A673 (cell line): ENCODE data around the gene ZNF638. TPM values are rescaled to one million over a fixed set of nuclear protein-coding genes. Genes with fewer than 3 reads are reported as not detected.

ENCODE experiments used
- BruUV-seq: library from RNA; stranded (reverse); fragments of 400-500 nt; replicated peaks from 2 replicates; lab custom pipeline; 2021; lab: Mats Ljungman, UMichigan
- CTCF ChIA-PET: fragments of 300-600 bp; sonication (Branson Sonifier 250); formaldehyde crosslinking; loops from one replicate; lab custom pipeline; 2022; ENCODE audit warnings: antibody characterized with exemption; lab: Charles Lee
- POLR2A ChIA-PET: fragments of 300-600 bp; sonication (Branson Sonifier 250); formaldehyde crosslinking; loops from one replicate; lab custom pipeline; 2022; ENCODE audit warnings: antibody characterized with exemption; ENCODE audit not compliant: low non-redundant PET; lab: Charles Lee
- DNase-seq: peaks from one replicate; pipeline ENCODE4 v3.0.0-alpha.2; 2015; ENCODE audit warnings: low spot score
- H3K27ac ChIP-seq: fragments of 200-600 bp; sonication (generic); 2 replicates; pipeline ENCODE4 v1.5.1; 2016; ENCODE audit warnings: mixed run types, low read depth, mild to moderate bottlenecking, mixed read lengths, antibody characterized with exemption, low read length; ENCODE audit not compliant: poor library complexity, severe bottlenecking
- H3K27me3 ChIP-seq: fragments of 200-600 bp; sonication (generic); replicated peaks from 2 replicates; pipeline ENCODE4 v1.6.1; 2017; ENCODE audit warnings: mixed run types, low read depth, mild to moderate bottlenecking, mixed read lengths, antibody characterized with exemption, low read length; ENCODE audit not compliant: insufficient read depth, poor library complexity
- H3K36me3 ChIP-seq: fragments of 200-600 bp; sonication (generic); 2 replicates; pipeline ENCODE4 v1.6.1; 2016; ENCODE audit warnings: mixed run types, mild to moderate bottlenecking, mixed read lengths, antibody characterized with exemption, low read length; ENCODE audit not compliant: insufficient read depth, poor library complexity, severe bottlenecking
- H3K4me1 ChIP-seq: fragments of 200-600 bp; sonication (generic); 2 replicates; pipeline ENCODE4 v1.6.1; 2017; ENCODE audit warnings: mixed run types, mild to moderate bottlenecking, mixed read lengths, antibody characterized with exemption, low read length; ENCODE audit not compliant: insufficient read depth, poor library complexity, severe bottlenecking
- H3K4me3 ChIP-seq: fragments of 200-600 bp; sonication (generic); 2 replicates; pipeline ENCODE4 v1.5.1; 2016; ENCODE audit warnings: low read depth, mixed run types, mild to moderate bottlenecking, mixed read lengths, low read length; ENCODE audit not compliant: poor library complexity, severe bottlenecking
- H3K9me3 ChIP-seq: fragments of 200-600 bp; sonication (generic); 2 replicates; pipeline ENCODE4 v1.6.1; 2016; ENCODE audit warnings: mixed run types, low read depth, mild to moderate bottlenecking, mixed read lengths, antibody characterized with exemption, low read length; ENCODE audit not compliant: poor library complexity, severe bottlenecking
- CTCF ChIP-seq: fragments of 300-800, 200-600 bp; sonication (generic); conservative IDR thresholded peaks from 2 replicates; pipeline ENCODE4 v1.5.1; 2017; ENCODE audit warnings: low read depth, mild to moderate bottlenecking, antibody characterized with exemption, low read length, moderate library complexity, mixed read lengths
- EZH2 ChIP-seq: fragments of 200-600 bp; sonication (generic); IDR thresholded peaks from 2 replicates; pipeline ENCODE4 v1.6.1; 2017; ENCODE audit warnings: borderline replicate concordance, low read depth, mild to moderate bottlenecking, mixed read lengths, antibody characterized with exemption, low read length; ENCODE audit not compliant: poor library complexity, severe bottlenecking
- intact Hi-C: fragments of 100-400 bp; cut with micrococcal nuclease; formaldehyde crosslinking; loops from one replicate; pipeline ENCODE4 v1.10.0; 2022; ENCODE audit not compliant: unreplicated experiment
- total RNA-seq: library from RNA; stranded (reverse); gene quantifications from 2 replicates; pipeline ENCODE4 v1.2.3, GENCODE V29; 2021

The ZNF638 gene
- total RNA-seq, 1 experiment from 2014 or later, result 126 TPM

GRCh38 chr2:71473346-71474031 is 141.9 kb downstream of the ZNF638 start:
- DNase-seq, result no peak
- no peak overlapping the region for H3K27ac ChIP-seq
- TF ChIP-seq EZH2 (no peak), CTCF (no peak)
- CTCF ChIA-PET, result no interaction called here
- H3K4me3 ChIP-seq, result no peak overlapping the region
- no TSS peak for BruUV-seq
- POLR2A ChIA-PET, result no interaction called here
- no peaks in the 10 kb centered on the region for H3K36me3 ChIP-seq
- H3K4me1 ChIP-seq, result no peaks in the 10 kb centered on the region
- intact Hi-C loops, result no loop called here
- peaks cover 16% of the 10 kb centered on the region for H3K27me3 ChIP-seq
- H3K9me3 ChIP-seq, result no peaks in the 10 kb centered on the region

GRCh38 chr2:71474116-71474743 is 142.6 kb downstream of the ZNF638 start:
- no peak for TF ChIP-seq EZH2
- no peak for TF ChIP-seq CTCF
- H3K4me3 ChIP-seq, result no peak overlapping the region
- DNase-seq, result no peak
- ChIA-PET CTCF (no interaction called here), POLR2A (interaction anchor here (0.6 kb wide), 1 partner anchor 10 kb away, joined by 3 read pairs; no protein-coding TSS in a partner anchor)
- no peaks in the 10 kb centered on the region for H3K4me1 ChIP-seq
- BruUV-seq, result no TSS peak
- intact Hi-C loops, result no loop called here
- H3K36me3 ChIP-seq, result no peaks in the 10 kb centered on the region
- H3K27me3 ChIP-seq, result peaks cover 8% of the 10 kb centered on the region
- H3K27ac ChIP-seq, result no peak overlapping the region
- no peaks in the 10 kb centered on the region for H3K9me3 ChIP-seq

GRCh38 chr2:71474744-71475397 is 143.3 kb downstream of the ZNF638 start:
- Histone ChIP-seq H3K27ac (no peak overlapping the region), H3K4me3 (no peak overlapping the region), H3K36me3 (no peaks in the 10 kb centered on the region), H3K4me1 (no peaks in the 10 kb centered on the region), H3K27me3 (peaks cover 3% of the 10 kb centered on the region), H3K9me3 (no peaks in the 10 kb centered on the region)
- intact Hi-C loops, result no loop called here
- no peak for TF ChIP-seq EZH2
- BruUV-seq, result no TSS peak
- DNase-seq, result no peak
- POLR2A ChIA-PET, result interaction anchor here (0.6 kb wide), 1 partner anchor 11 kb away, joined by 3 read pairs; no protein-coding TSS in a partner anchor
- CTCF ChIA-PET, result no interaction called here
